H1 (cell line): ENCODE measurements around the gene VRK3. TPM values are rescaled to one million over a fixed set of nuclear protein-coding genes. Genes with fewer than 3 reads are reported as not detected.

Experiments
- HDAC2 ChIP-seq, 2 experiments: fragments of 300-600 bp in 1 of 2; sonication (generic) in 1 of 2; IDR thresholded peaks; 2 replicates each; pipeline ENCODE4 v1.6.1; 2011 to 2012; ENCODE audit warnings: low read depth in 2 of 2, low read length in 2 of 2, mild to moderate bottlenecking in 2 of 2, moderate library complexity in 2 of 2, borderline replicate concordance in 1 of 2, inconsistent platforms in 1 of 2
- polyA plus RNA-seq, 7 experiments: library from polyadenylated mRNA; depleted of rRNA in 3 of 7; stranded (reverse) in 5 of 7; unstranded in 2 of 7; fragments of >200 nt in 5 of 7; fragments of 200-250 nt in 2 of 7; gene quantifications; 1 replicate in 5 of 7; 2 replicates in 1 of 7; 4 replicates in 1 of 7; pipeline versions ENCODE4 v1.2.1 to v1.2.3, GENCODE V29; 2011 to 2013; ENCODE audit warnings: missing spikeins in 2 of 7, mixed read lengths in 2 of 7
- total RNA-seq: library from RNA; stranded (reverse); fragmentation: NEBNext Ultra II Directional; extraction: Animal tissue kit (Norgen Biotek cat#: 25700); gene quantifications from 2 replicates; pipeline ENCODE4 v1.2.1, GENCODE V29; 2021

Gene VRK3
- total and polyA plus RNA-seq, 2 of the 8 experiments (the other 6 are each of a cell fraction or from before 2014, with no cell fraction given), result 21.3 to 36.1 TPM

GRCh38 chr19:49950590-49950948 lies 74.6 kb downstream of the VRK3 start (continued):
- no peak for TF ChIP-seq HDAC2 (IDR thresholded peaks at IDR 0.05; ENCODE audit: borderline replicate concordance in 1 of 2, low read depth in 2 of 2, low read length in 2 of 2)
